Measurements from ENCODE around the gene HDAC4.

The HDAC4 gene

GRCh38 chr2:239002591-239002953 is 398.2 kb downstream of the HDAC4 start:
- in situ Hi-C loops (cut with MboI; ENCODE audit: low pct_unique_long_range_greater_than_20kb, low sequenced_read_pairs, unreplicated experiment), result no loop called here
- TF ChIP-seq CTCF (IDR thresholded peaks at IDR 0.05; ENCODE audit: extremely low read depth, insufficient read depth, missing control alignments), result no peak

GRCh38 chr2:239001794-239002193 is 399.0 kb downstream of the HDAC4 start:
- in situ Hi-C loops (cut with MboI; ENCODE audit: low pct_unique_long_range_greater_than_20kb, low sequenced_read_pairs, unreplicated experiment), result no loop called here
- TF ChIP-seq CTCF (IDR thresholded peaks at IDR 0.05; ENCODE audit: extremely low read depth, insufficient read depth, missing control alignments), result no peak
- DNase-seq (ENCODE audit: low spot score), result no peak

More at GRCh38 chr2:239002591-239002953, 398.2 kb downstream of the HDAC4 start:
- DNase-seq (ENCODE audit: low spot score), result no peak

GRCh38 chr2:239000500-239001073 is 400.2 kb downstream of the HDAC4 start:
- TF ChIP-seq CTCF (IDR thresholded peaks at IDR 0.05; ENCODE audit: extremely low read depth, insufficient read depth, missing control alignments), result no peak
- in situ Hi-C loops (cut with MboI; ENCODE audit: low pct_unique_long_range_greater_than_20kb, low sequenced_read_pairs, unreplicated experiment), result no loop called here
- no peak for DNase-seq (ENCODE audit: low spot score)

GRCh38 chr2:239000089-239000488 is 400.7 kb downstream of the HDAC4 start:
- in situ Hi-C loops (cut with MboI; ENCODE audit: low pct_unique_long_range_greater_than_20kb, low sequenced_read_pairs, unreplicated experiment), result no loop called here
- no peak for TF ChIP-seq CTCF (IDR thresholded peaks at IDR 0.05; ENCODE audit: extremely low read depth, insufficient read depth, missing control alignments)
- DNase-seq (ENCODE audit: low spot score), result no peak

GRCh38 chr2:238999291-238999741 is 401.5 kb downstream of the HDAC4 start:
- DNase-seq (ENCODE audit: low spot score), result no peak
- in situ Hi-C loops (cut with MboI; ENCODE audit: low pct_unique_long_range_greater_than_20kb, low sequenced_read_pairs, unreplicated experiment), result no loop called here
- no peak for TF ChIP-seq CTCF (IDR thresholded peaks at IDR 0.05; ENCODE audit: extremely low read depth, insufficient read depth, missing control alignments)

- no peak for TF ChIP-seq CTCF (IDR thresholded peaks at IDR 0.05; ENCODE audit: extremely low read depth, insufficient read depth, missing control alignments)
- in situ Hi-C loops (cut with MboI; ENCODE audit: low pct_unique_long_range_greater_than_20kb, low sequenced_read_pairs, unreplicated experiment), result no loop called here
- DNase-seq (ENCODE audit: low spot score), result no peak
Measured at GRCh38 chr2:238998801-238999200, 402.0 kb downstream of the HDAC4 start.

All from GM13977 (cell line).